ENCODE results near the gene NTM.

Gene NTM

DNA sequence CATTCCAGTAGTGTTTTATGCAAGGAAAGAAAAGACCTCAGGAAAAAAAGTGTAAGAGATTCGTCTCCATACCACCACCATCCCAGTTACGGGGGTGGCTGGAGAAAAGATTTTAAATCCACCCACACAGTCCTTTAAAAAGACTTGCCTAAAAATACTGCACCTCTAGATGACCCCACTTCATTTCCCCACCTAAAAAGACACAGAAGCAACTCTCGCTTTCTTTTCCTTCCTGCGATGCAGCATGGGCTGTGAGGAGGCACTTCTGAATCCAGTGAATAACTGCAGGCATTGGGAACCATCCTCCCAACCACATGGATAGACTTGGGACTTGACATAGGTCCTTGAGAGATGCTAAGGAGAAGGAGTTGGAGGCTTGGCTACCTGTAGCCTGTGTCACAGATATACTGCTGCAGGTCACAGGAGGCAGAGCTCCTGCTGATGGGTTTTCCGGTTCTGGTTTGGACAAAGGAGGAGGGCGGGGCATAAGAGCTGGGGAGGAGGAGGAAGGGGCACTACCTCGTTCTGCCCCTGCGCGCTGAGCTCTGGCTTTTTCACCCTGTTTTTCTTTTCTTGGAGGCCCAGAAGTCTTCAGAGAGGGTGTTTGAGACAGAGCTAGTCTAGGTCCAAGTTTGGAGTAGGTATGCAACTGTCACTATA is 285.9 kb downstream of the NTM start:
- DNase-seq (ENCODE audit: low read depth), result no peak
- H3K4me3 ChIP-seq (ENCODE audit: low read length), result no peak overlapping the region
- TF ChIP-seq, protein P1, sequence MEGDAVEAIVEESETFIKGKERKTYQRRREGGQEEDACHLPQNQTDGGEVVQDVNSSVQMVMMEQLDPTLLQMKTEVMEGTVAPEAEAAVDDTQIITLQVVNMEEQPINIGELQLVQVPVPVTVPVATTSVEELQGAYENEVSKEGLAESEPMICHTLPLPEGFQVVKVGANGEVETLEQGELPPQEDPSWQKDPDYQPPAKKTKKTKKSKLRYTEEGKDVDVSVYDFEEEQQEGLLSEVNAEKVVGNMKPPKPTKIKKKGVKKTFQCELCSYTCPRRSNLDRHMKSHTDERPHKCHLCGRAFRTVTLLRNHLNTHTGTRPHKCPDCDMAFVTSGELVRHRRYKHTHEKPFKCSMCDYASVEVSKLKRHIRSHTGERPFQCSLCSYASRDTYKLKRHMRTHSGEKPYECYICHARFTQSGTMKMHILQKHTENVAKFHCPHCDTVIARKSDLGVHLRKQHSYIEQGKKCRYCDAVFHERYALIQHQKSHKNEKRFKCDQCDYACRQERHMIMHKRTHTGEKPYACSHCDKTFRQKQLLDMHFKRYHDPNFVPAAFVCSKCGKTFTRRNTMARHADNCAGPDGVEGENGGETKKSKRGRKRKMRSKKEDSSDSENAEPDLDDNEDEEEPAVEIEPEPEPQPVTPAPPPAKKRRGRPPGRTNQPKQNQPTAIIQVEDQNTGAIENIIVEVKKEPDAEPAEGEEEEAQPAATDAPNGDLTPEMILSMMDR (conservative IDR thresholded peaks at IDR 0.05; ENCODE audit: low read length), result no peak

DNA sequence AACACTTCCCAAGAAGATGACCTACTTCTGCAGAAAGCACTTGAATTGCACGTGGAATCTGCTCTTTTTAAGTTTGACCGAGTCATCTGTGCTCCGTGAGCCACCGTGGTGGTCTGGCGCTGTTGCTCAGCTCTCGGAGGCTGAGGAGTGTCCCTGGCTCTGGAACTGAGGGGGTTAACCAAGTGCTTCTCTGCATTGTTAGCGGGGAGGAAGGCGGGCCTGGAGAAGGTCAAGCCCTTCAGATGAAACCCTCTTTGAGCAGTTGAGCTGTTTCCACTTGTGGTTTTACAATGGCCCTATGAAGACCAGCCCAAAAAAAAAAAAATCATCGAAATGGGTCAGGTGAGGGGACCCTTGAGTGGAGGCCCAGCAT is 286.4 kb downstream of the NTM start:
- DNase-seq (ENCODE audit: low read depth), result no peak

DNA sequence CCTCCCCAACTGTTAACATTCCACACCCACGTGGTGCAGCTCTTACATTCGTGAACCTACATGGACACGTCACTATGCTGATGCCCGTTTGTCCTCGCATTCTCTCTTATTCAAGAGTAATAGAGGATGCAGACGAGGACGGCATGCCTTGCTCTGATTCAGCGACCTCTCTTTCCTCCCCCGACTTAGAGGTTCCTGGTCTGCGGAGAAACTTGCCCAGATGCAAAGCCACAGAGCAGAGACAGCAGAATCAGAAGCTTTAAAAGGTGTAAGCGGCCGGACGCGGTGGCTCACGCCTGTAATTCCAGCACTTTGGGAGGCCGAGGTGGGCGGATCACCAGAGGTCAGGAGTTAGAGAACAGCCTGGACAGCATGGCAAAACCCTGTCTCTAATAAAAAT is 288.0 kb downstream of the NTM start:
- H3K4me3 ChIP-seq (ENCODE audit: low read length), result no peak overlapping the region

More for the DNA sequence above, 286.4 kb downstream of the NTM start:
- no peak overlapping the region for H3K4me3 ChIP-seq (ENCODE audit: low read length)
- TF ChIP-seq, protein P1 (conservative IDR thresholded peaks at IDR 0.05; ENCODE audit: low read length), result no peak

DNA sequence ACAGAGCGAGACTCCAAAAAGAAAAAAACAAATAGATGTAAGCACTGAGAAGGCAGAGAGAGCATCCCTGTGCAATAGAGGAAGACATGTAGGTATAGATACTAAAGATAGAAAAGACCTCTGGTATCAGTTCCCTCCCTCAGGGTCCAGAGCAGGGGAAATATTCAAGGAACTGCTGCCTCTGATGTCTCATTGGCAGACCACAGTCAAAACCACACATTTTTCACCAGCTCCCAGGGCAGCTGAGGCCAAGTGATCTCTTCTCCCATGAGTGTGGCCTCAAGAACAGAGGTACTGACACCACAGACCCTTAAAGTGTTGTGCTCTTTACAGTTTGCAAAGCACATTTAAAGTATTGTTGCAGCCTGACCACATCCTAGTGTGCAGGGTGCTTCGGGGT is 288.5 kb downstream of the NTM start:
- TF ChIP-seq, protein P1 (conservative IDR thresholded peaks at IDR 0.05; ENCODE audit: low read length), result no peak
- H3K4me3 ChIP-seq (ENCODE audit: low read length), result no peak overlapping the region
- DNase-seq (ENCODE audit: low read depth), result no peak

More for the DNA sequence above, 288.0 kb downstream of the NTM start:
- no peak for DNase-seq (ENCODE audit: low read depth)
- TF ChIP-seq, protein P1 (conservative IDR thresholded peaks at IDR 0.05; ENCODE audit: low read length), result no peak

DNA sequence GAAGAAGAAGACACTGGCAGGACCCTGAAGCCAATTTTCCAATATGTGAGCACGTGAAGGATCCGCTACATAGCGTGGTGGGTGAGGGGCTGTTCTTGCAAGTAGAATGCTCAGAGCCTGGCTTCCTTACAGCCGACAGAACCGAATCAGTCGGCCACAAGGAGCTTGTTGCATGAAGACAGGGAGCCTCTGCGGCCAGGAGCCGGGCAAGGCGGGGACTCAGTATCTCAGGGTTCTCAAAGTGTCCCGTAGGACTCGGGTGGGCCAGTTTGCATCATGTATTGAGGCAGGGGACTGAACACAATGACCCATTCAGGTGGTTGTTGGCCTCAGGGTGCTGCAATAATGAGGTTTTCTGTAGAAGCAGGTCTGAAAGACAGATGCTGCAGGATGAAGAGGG is 289.5 kb downstream of the NTM start:
- TF ChIP-seq, protein P1 (conservative IDR thresholded peaks at IDR 0.05; ENCODE audit: low read length), result no peak
- H3K4me3 ChIP-seq (ENCODE audit: low read length), result no peak overlapping the region
- DNase-seq (ENCODE audit: low read depth), result no peak

DNA sequence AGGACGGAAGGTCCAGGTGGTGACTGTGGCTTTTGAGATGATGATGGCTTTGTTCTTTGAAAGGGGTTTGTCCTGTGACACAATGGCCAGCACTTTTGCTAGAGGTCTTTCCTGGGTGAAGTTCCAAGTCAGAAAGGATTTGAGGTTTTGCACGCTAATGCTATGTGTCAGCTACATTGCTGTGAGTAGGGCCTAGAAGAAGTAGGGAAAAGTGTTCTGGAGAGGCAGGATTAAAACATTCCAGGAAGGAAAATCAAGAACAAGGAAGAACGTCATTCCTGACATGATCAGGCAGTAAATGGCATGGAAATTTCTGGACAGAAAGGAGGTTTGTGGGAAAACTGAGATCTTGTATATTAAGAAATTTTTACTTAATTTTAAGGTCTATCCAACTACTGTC is 290.7 kb downstream of the NTM start:
- peak; percentile 65 for DNase-seq (ENCODE audit: low read depth)
- no peak overlapping the region for H3K4me3 ChIP-seq (ENCODE audit: low read length)
- TF ChIP-seq, protein P1 (conservative IDR thresholded peaks at IDR 0.05; ENCODE audit: low read length), result no peak

DNA sequence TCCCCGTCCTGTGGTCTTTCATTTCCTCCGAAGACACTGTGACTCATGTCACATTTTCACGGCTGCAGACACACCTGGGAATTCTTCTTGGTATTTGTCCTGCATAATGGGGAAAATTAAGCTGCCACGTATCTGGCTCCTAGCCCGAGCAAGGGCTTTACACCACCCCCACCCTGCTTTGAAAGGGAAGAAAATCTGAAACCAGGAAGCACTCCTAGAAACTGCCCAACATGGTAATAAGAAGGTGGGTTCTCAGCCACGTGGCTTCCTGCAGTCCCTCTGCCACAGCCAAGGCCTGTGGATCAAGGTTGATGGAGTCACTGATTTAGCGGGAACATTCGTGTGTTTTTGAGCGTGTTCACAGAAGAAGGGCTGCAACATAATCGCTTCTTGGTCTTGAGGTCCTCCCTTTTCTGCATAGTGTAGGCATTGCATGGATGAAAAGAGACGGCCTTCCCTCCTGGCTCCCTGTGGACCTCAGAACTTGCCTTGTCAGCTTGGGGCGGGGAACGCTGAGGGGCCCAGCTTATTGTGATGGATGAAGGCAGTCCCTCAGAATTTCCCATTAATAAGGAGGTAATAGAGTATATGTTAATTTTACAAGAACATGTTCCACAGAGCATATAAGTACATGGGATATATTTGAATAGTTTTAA is 292.0 kb downstream of the NTM start:
- no peak for DNase-seq (ENCODE audit: low read depth)

More for the DNA sequence above, 292.0 kb downstream of the NTM start:
- TF ChIP-seq, protein P1 (conservative IDR thresholded peaks at IDR 0.05; ENCODE audit: low read length), result no peak
- no peak overlapping the region for H3K4me3 ChIP-seq (ENCODE audit: low read length)
